Neutrophil (primary cell): Measurements from ENCODE around the gene FAM50B.

Experiments
- H3K27ac ChIP-seq: fragments of 200-600 bp; sonication (generic); 2 replicates; pipeline ENCODE4 v1.5.1; 2016; ENCODE audit warnings: mild to moderate bottlenecking, moderate library complexity
- H3K27me3 ChIP-seq: fragments of 200-600 bp; sonication (generic); 2 replicates; pipeline ENCODE4 v1.6.0; 2016; ENCODE audit warnings: mild to moderate bottlenecking
- H3K36me3 ChIP-seq: fragments of 200-600 bp; sonication (generic); 2 replicates; pipeline ENCODE4 v1.5.1; 2017
- H3K4me1 ChIP-seq, 2 experiments: fragments of 200-600 bp in 1 of 2; sonication (generic) in 1 of 2; 1 replicate in 1 of 2; 2 replicates in 1 of 2; pipeline versions ENCODE4 v1.5.1 to v1.6.1; 2013 to 2016; ENCODE audit warnings: low read depth in 1 of 2, low read length in 1 of 2, mild to moderate bottlenecking in 1 of 2, moderate library complexity in 1 of 2; ENCODE audit not compliant: control insufficient read depth in 1 of 2, insufficient read depth in 1 of 2
- H3K4me3 ChIP-seq, 2 experiments: fragments of 200-600 bp in 1 of 2; sonication (generic) in 1 of 2; 1 replicate in 1 of 2; 2 replicates in 1 of 2; pipeline ENCODE4 v1.5.1; 2013 to 2016; ENCODE audit warnings: low read depth in 1 of 2, low read length in 1 of 2, mild to moderate bottlenecking in 1 of 2, moderate library complexity in 1 of 2
- H3K9me3 ChIP-seq: fragments of 200-600 bp; sonication (generic); 2 replicates; pipeline ENCODE4 v1.5.1; 2016
- CTCF ChIP-seq: fragments of 200-600 bp; sonication (generic); IDR thresholded peaks from 2 replicates; pipeline ENCODE4 v1.5.1; 2016; ENCODE audit warnings: antibody characterized with exemption

FAM50B gene

DNA sequence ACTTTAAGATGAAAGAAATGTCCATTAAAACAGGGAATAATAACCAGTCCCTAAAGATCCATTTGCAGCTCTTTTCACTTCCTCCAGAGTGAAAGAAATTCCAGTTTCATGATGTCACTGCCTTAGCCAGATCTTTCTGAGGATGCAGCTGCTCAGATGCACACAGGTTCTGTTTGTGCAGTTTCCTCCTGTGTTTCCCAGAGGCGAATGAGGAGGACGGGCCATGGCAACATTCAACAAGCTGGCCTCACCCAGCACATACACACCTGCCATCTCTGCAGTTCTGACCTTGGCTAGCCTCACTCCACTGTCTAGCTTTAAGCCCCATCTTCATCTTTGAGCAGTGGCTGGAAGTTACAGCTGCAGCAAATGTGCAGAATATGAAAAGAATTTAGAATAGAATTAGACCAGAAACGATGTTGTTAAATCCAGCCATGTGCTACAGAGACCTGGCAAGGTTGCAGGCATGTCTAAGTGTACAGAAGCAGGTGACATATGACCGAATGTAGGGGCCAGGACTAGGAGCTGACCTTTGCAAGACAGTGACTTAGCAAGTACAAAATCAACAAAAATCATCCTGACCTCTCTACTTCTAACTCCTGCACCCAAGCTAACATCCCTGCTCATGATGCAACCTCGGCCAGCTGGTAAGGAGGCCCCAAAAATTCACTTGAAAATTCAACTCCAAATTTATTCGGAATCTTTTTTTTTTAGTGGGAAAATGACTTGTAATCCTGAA is 35.0 kb downstream of the FAM50B start:
- Histone ChIP-seq H3K4me1 (no peaks in the 10 kb centered on the region), H3K27me3 (peaks cover 8% of the 10 kb centered on the region), H3K36me3 (no peaks in the 10 kb centered on the region), H3K9me3 (no peaks in the 10 kb centered on the region), H3K4me3 (no peak overlapping the region), H3K27ac (no peak overlapping the region)
- no peak for TF ChIP-seq CTCF

DNA sequence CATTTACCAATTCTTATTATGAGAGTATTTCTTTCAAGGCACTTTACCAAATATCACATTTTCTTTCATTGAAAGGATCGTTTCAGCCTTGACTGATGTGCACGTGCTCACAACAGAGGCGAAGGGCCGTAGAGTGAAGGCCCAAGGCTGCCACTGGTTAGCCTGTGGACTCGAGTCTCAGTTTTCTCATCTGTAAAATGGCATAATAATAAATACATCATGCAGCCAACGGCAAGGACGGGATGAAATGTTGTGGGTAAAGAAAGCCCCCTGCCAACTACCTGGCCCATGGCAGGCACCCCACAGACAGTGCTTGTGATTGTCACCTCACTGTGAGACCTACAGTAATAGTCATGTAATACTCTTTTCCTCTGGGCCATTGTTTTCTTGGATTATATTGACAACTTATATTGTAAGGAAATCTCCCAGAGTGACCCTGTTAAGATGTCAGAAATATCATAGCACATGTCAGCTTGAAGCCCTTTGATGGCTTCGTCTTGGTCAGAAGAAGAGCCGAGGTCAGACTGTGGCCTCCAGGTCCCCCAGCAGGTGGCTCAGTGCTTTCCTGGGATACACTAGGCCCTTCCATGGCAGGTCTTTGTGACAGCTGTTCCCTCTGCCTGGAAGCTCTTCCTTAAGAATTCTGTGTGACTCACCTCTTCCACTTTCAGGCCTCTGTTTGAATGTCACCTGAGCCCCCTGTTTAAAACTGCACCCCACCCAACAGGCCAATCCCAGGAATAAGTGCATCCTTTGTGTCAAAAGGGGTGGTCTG is 36.3 kb downstream of the FAM50B start:
- Histone ChIP-seq H3K4me3 (no peak overlapping the region), H3K4me1 (no peaks in the 10 kb centered on the region), H3K9me3 (no peaks in the 10 kb centered on the region), H3K27me3 (peaks cover 8% of the 10 kb centered on the region), H3K27ac (no peak overlapping the region), H3K36me3 (no peaks in the 10 kb centered on the region)
- TF ChIP-seq CTCF = no peak

GRCh38 chr6:3887150-3887700 is 38.1 kb downstream of the FAM50B start:
- no peak for TF ChIP-seq CTCF
- Histone ChIP-seq H3K4me3 (no peak overlapping the region), H3K36me3 (no peaks in the 10 kb centered on the region), H3K27ac (no peak overlapping the region), H3K9me3 (no peaks in the 10 kb centered on the region), H3K4me1 (no peaks in the 10 kb centered on the region), H3K27me3 (peaks cover 8% of the 10 kb centered on the region)

- Histone ChIP-seq H3K4me3 (no peak overlapping the region), H3K27ac (no peak overlapping the region), H3K4me1 (no peaks in the 10 kb centered on the region), H3K9me3 (no peaks in the 10 kb centered on the region), H3K36me3 (no peaks in the 10 kb centered on the region), H3K27me3 (peaks cover under 1% of the 10 kb centered on the region)
- TF ChIP-seq CTCF = no peak
Observed at GRCh38 chr6:3888153-3888957, 39.2 kb downstream of the FAM50B start.

- TF ChIP-seq CTCF = no peak
- Histone ChIP-seq H3K9me3 (no peaks in the 10 kb centered on the region), H3K36me3 (no peaks in the 10 kb centered on the region), H3K4me1 (no peaks in the 10 kb centered on the region), H3K27me3 (no peaks in the 10 kb centered on the region), H3K4me3 (no peak overlapping the region), H3K27ac (no peak overlapping the region)
Observed at GRCh38 chr6:3890047-3890446, 40.9 kb downstream of the FAM50B start.
